ENCODE measurements around the gene U2SURP. TPM values are rescaled to one million over a fixed set of nuclear protein-coding genes. Genes with fewer than 3 reads are reported as not detected.

The U2SURP gene
- total and polyA plus RNA-seq, 2 donors (not counting 3 experiments of a cell fraction or from before 2014, with no cell fraction given) = 12.6 to 92.4 TPM

GRCh38 chr3:143065364-143065763, 64.0 kb downstream of the U2SURP start:
- H3K4me3 ChIP-seq (replicated peaks in 1 of 3; ENCODE audit: insufficient read depth in 1 of 3, low read depth in 1 of 3, low read length in 3 of 3) = no peak overlapping the region

More at GRCh38 chr3:143065364-143065763, 64.0 kb downstream of the U2SURP start:
- dilution Hi-C loops (cut with MboI; ENCODE audit: extremely low pct_ligation_motif_present, low sequenced_read_pairs) = no loop called here
- no TSS peak for BruUV-seq (replicated peaks)
- Histone ChIP-seq H3K4me1 (ENCODE audit: control insufficient read depth, extremely low read depth, insufficient read depth, low read length) (peaks cover 4% of the 10 kb centered on the region), H3K27me3 (ENCODE audit: control insufficient read depth in 2 of 2, insufficient read depth in 2 of 2, low read length in 2 of 2) (no peaks in the 10 kb centered on the region), H3K9me1 (replicated peaks; ENCODE audit: control insufficient read depth, extremely low read depth, insufficient read depth, low read length) (no peaks in the 10 kb centered on the region), H3K36me3 (ENCODE audit: control insufficient read depth in 2 of 2, extremely low read depth in 1 of 2, insufficient read depth in 2 of 2, low read length in 2 of 2) (no peaks in the 10 kb centered on the region), H2AFZ (ENCODE audit: low read depth, low read length) (no peak overlapping the region), H3K27ac (ENCODE audit: insufficient read depth, low read depth, low read length) (no peak overlapping the region), H3K79me2 (ENCODE audit: control insufficient read depth, insufficient read depth, low read length) (no peaks in the 10 kb centered on the region), H3K9ac (replicated peaks; ENCODE audit: extremely low read depth, insufficient read depth, low read length) (no peak overlapping the region), H3K4me2 (ENCODE audit: insufficient read depth, low read length) (no peak overlapping the region), H3K9me3 (replicated peaks; ENCODE audit: control insufficient read depth, insufficient read depth, low read length) (no peaks in the 10 kb centered on the region), H4K20me1 (replicated peaks; ENCODE audit: control insufficient read depth, extremely low read depth, insufficient read depth, low read length) (no peaks in the 10 kb centered on the region)
- ChIA-PET POLR2A (no interaction called here), CTCF (interaction anchor here (1.2 to 1.7 kb wide), 2 partner anchors 10 to 25 kb away, joined by 3 to 6 read pairs; no protein-coding TSS in a partner anchor)
- DNase-seq (ENCODE audit: low read depth, low spot score) = no peak
- FAIRE-seq = no peak
- TF ChIP-seq MYC (IDR thresholded peaks at IDR 0.05; ENCODE audit: low read depth, low read length) = no peak
- TF ChIP-seq MAX (IDR thresholded peaks at IDR 0.05; ENCODE audit: insufficient read depth, insufficient read length) = no peak
- TF ChIP-seq GATA2 (IDR thresholded peaks at IDR 0.05; ENCODE audit: insufficient read depth, insufficient read length, low read depth, low read length) = no peak
- TF ChIP-seq CTCF (IDR thresholded peaks at IDR 0.05; ENCODE audit: extremely low read depth in 1 of 2, insufficient read depth in 1 of 2, low read depth in 1 of 2, low read length in 2 of 2) = no peak
- TF ChIP-seq FOS (IDR thresholded peaks at IDR 0.05; ENCODE audit: borderline replicate concordance, insufficient read depth, low read length) = no peak
- no peak for TF ChIP-seq EZH2 (IDR thresholded peaks at IDR 0.05; ENCODE audit: borderline replicate concordance, low read depth, low read length, severe bottlenecking)
- no peak for TF ChIP-seq POLR2A (IDR thresholded peaks at IDR 0.05; ENCODE audit: low read depth, low read length)
- no peak for TF ChIP-seq POLR2AphosphoS5 (IDR thresholded peaks at IDR 0.05; ENCODE audit: insufficient read depth, low read depth, low read length)
- no peak for TF ChIP-seq JUN (IDR thresholded peaks at IDR 0.05; ENCODE audit: borderline replicate concordance, insufficient read depth, insufficient read length, low read depth)
- intact Hi-C loops (cut with micrococcal nuclease) = loop anchor here (10.0 kb wide), 1 partner anchor 579 kb away; no protein-coding TSS in a partner anchor
